ENCODE results near the gene ZNF672. TPM values are rescaled to one million over a fixed set of nuclear protein-coding genes. Genes with fewer than 3 reads are reported as not detected.

The ZNF672 gene
- total and polyA plus RNA-seq, 2 of the 4 experiments (the other 2 are of a cell fraction) = 6.6 to 12.6 TPM

DNA sequence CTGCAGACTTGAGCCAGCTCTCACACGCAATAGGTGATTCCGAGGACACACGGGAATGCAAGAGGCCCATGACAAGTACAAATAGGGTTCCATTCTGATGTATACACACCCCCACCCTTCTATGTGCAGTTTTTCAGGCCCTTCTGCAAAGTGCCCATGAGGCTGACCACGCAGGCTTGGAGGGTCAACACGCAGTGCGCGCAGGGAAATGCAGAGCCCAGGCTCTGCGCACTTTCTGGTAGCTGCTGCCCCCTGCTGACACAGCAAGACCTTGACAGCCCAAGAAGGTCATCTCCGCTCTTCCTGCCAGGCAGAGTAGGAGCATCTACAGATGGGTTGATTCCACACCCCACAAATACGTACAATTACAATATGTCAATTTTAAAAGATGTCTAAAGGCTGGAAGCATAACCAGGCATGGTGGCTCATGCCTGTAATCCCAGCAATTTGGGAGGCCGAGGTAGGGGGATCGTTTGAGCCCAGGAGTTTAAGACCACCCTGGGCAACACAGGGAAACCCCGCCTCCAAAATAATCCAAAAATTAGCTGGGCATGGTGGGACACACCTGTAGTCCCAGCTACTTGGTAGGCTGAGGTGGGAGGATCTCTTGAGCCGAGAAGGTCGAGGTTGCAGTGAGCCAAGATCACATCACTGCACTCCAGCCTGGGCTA, 30.8 kb upstream of the ZNF672 start (continued):
- no peak for TF ChIP-seq BHLHE40 (IDR thresholded peaks at IDR 0.05; ENCODE audit: low read depth, low read length)

DNA sequence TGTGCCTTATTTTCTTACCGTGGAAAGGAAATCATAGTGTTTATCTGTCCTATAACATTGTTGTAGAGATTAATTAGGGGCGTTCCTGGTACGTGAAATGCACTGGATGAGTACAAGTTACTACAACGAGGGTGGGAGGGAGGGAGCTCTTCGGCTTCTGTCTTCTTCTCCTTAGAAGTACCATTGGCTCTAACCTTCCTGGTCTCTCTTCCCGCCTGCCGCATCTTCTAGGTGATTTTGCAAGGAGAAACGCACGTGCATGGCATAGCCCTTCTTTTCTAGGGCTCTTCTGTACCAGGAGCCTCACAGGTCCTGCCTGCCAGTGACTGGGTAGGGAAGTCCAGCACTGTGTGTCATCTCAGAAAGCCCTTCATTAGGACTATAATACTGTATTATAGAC, 29.1 kb upstream of the ZNF672 start:
- Histone ChIP-seq H4K20me1 (ENCODE audit: insufficient read depth, low read length) (peaks cover 12% of the 10 kb centered on the region), H3K4ac (ENCODE audit: low read depth, low read length) (no peak overlapping the region), H3K9me3 (ENCODE audit: control insufficient read depth, insufficient read depth, low read length) (no peaks in the 10 kb centered on the region), H2BK120ac (ENCODE audit: low read depth, low read length) (no peak overlapping the region), H3K9ac (ENCODE audit: low read depth, low read length) (no peak overlapping the region), H3K4me3 (ENCODE audit: insufficient read depth, low read depth, low read length) (no peak overlapping the region), H3K23ac (ENCODE audit: low read depth, low read length) (no peak overlapping the region), H4K91ac (ENCODE audit: insufficient read depth, low read depth, low read length) (no peak overlapping the region), H2BK5ac (ENCODE audit: low read depth, low read length, poor library complexity, severe bottlenecking) (no peak overlapping the region), H3K18ac (ENCODE audit: low read depth, low read length) (no peak overlapping the region), H3K14ac (replicated peaks; ENCODE audit: low read depth, low read length) (no peak overlapping the region), H3K27ac (ENCODE audit: insufficient read depth, low read length) (no peak overlapping the region), H4K8ac (ENCODE audit: low read depth in 2 of 2, low read length in 2 of 2) (no peak overlapping the region), H3K4me1 (ENCODE audit: control insufficient read depth, insufficient read depth, low read length) (peaks cover 3% of the 10 kb centered on the region; the same call in 1 of the 2 replicates), H2BK15ac (ENCODE audit: low read depth, low read length) (no peak overlapping the region), H4K5ac (ENCODE audit: low read depth, low read length) (no peak overlapping the region), H2AK5ac (ENCODE audit: low read depth, low read length) (no peak overlapping the region), H3K4me2 (ENCODE audit: low read depth, low read length) (no peak overlapping the region), H2AK9ac (replicated peaks; ENCODE audit: low read depth, low read length, poor library complexity) (no peak overlapping the region), H3K36me3 (ENCODE audit: control insufficient read depth, insufficient read depth, low read length) (peaks cover 24% of the 10 kb centered on the region), H3K79me1 (ENCODE audit: low read depth in 1 of 2, low read length in 2 of 2) (peaks cover 0 to 17% of the 10 kb centered on the region in 2 experiments; a peak in 1 of 4 replicates), H2AFZ (replicated peaks; ENCODE audit: low read length, poor library complexity) (no peak overlapping the region), H3K56ac (ENCODE audit: extremely low read depth, insufficient read depth, low read length) (no peak overlapping the region), H2BK20ac (ENCODE audit: low read depth, low read length) (no peak overlapping the region), H3K9me1 (ENCODE audit: insufficient read depth, low read length) (peaks cover 14% of the 10 kb centered on the region; the same call in 1 of the 2 replicates), H3K27me3 (ENCODE audit: control insufficient read depth, insufficient read depth, low read length) (no peaks in the 10 kb centered on the region; the same call in 1 of the 2 replicates)
- dilution Hi-C loops (cut with HindIII; ENCODE audit: low sequenced_read_pairs, unreplicated experiment) = no loop called here
- CTCF ChIA-PET = no interaction called here
- POLR2A ChIA-PET (ENCODE audit: unreplicated experiment) = no interaction called here
- DNase-seq (no peak), ATAC-seq (ENCODE audit: low read depth) (no peak)
- no CpG with 5 or more reads among the region's 9 CpGs for WGBS, 2 experiments (ENCODE audit: extremely low coverage in 2 of 2, insufficient read length in 1 of 2)
- intact Hi-C loops (cut with micrococcal nuclease) = loop anchor here (5.0 kb wide), 1 partner anchor 1417 kb away; no protein-coding TSS in a partner anchor
- no TSS peak for BruUV-seq (replicated peaks)
- in situ Hi-C loops (cut with MboI; ENCODE audit: low sequenced_read_pairs) = no loop called here
- TF ChIP-seq RAD21 (IDR thresholded peaks at IDR 0.05; ENCODE audit: low read length) = no peak
- TF ChIP-seq, protein P1, sequence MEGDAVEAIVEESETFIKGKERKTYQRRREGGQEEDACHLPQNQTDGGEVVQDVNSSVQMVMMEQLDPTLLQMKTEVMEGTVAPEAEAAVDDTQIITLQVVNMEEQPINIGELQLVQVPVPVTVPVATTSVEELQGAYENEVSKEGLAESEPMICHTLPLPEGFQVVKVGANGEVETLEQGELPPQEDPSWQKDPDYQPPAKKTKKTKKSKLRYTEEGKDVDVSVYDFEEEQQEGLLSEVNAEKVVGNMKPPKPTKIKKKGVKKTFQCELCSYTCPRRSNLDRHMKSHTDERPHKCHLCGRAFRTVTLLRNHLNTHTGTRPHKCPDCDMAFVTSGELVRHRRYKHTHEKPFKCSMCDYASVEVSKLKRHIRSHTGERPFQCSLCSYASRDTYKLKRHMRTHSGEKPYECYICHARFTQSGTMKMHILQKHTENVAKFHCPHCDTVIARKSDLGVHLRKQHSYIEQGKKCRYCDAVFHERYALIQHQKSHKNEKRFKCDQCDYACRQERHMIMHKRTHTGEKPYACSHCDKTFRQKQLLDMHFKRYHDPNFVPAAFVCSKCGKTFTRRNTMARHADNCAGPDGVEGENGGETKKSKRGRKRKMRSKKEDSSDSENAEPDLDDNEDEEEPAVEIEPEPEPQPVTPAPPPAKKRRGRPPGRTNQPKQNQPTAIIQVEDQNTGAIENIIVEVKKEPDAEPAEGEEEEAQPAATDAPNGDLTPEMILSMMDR (conservative IDR thresholded peaks at IDR 0.05; ENCODE audit: low read depth, low read length) = no peak
- TF ChIP-seq, protein P2, sequence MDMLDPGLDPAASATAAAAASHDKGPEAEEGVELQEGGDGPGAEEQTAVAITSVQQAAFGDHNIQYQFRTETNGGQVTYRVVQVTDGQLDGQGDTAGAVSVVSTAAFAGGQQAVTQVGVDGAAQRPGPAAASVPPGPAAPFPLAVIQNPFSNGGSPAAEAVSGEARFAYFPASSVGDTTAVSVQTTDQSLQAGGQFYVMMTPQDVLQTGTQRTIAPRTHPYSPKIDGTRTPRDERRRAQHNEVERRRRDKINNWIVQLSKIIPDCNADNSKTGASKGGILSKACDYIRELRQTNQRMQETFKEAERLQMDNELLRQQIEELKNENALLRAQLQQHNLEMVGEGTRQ (IDR thresholded peaks at IDR 0.05; ENCODE audit: low read depth, low read length) = no peak
- no peak for TF ChIP-seq MAZ (IDR thresholded peaks at IDR 0.05; ENCODE audit: borderline replicate concordance, low read depth, low read length)
- no peak for TF ChIP-seq POLR2A (IDR thresholded peaks at IDR 0.05; ENCODE audit: low read depth, low read length)
- no peak for TF ChIP-seq NFE2L2 (IDR thresholded peaks at IDR 0.05; ENCODE audit: low read depth, low read length)
- TF ChIP-seq BHLHE40 (IDR thresholded peaks at IDR 0.05; ENCODE audit: low read depth, low read length) = no peak
- TF ChIP-seq, protein P3, sequence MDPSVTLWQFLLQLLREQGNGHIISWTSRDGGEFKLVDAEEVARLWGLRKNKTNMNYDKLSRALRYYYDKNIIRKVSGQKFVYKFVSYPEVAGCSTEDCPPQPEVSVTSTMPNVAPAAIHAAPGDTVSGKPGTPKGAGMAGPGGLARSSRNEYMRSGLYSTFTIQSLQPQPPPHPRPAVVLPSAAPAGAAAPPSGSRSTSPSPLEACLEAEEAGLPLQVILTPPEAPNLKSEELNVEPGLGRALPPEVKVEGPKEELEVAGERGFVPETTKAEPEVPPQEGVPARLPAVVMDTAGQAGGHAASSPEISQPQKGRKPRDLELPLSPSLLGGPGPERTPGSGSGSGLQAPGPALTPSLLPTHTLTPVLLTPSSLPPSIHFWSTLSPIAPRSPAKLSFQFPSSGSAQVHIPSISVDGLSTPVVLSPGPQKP (IDR thresholded peaks at IDR 0.05; ENCODE audit: borderline replicate concordance, low read depth, low read length) = no peak
- TF ChIP-seq CEBPB (IDR thresholded peaks at IDR 0.05; ENCODE audit: low read depth, low read length) = no peak
- TF ChIP-seq RFX5 (IDR thresholded peaks at IDR 0.05; ENCODE audit: low read depth, low read length) = no peak
- no peak for TF ChIP-seq SMC3 (IDR thresholded peaks at IDR 0.05; ENCODE audit: low read depth, low read length)
- TF ChIP-seq RCOR1 (IDR thresholded peaks at IDR 0.05; ENCODE audit: insufficient replicate concordance, low read length) = no peak
- TF ChIP-seq FOS (IDR thresholded peaks at IDR 0.05; ENCODE audit: low read depth, low read length) = no peak

Measured in IMR-90 (cell line).